ENCODE data around the gene PSORS1C1. TPM values are rescaled to one million over a fixed set of nuclear protein-coding genes. Genes with fewer than 3 reads are reported as not detected.

Gene PSORS1C1
- polyA plus RNA-seq, 1 donor from 2014 or later = not detected

DNA sequence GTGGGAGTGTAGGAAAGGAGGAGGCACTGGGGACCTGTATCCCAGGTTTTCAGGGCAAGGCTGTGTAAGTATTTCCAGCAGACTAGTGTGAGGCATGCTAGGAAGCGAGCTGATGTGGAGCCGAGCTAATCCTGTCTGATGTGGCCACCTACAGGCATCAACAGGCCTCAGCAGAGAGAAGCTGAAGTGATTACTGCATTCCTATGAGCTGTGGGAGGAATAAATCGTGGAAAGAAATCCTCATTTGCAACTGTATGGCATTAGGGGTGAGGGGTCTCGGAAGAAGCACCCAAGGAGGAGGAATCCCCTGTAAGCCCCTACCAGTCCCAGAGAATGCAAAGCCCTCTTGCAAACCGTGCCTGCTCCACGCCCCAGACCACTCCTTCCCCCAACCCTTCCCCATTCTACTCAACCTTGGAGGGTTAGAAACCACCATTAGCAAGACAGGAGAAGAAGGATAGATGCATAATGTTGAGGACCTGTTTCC, 43.8 kb upstream of the PSORS1C1 start:
- H3K4me3 ChIP-seq (ENCODE audit: low read length) = no peak overlapping the region
- H3K79me2 ChIP-seq (replicated peaks; ENCODE audit: insufficient read depth, low read length) = no peaks in the 10 kb centered on the region
- H3K9me2 ChIP-seq (ENCODE audit: insufficient read depth, low read length) = no peaks in the 10 kb centered on the region
- H3K9me3 ChIP-seq (ENCODE audit: low read length) = no peaks in the 10 kb centered on the region
- H3K27me3 ChIP-seq (ENCODE audit: insufficient read depth, low read depth, low read length) = no peaks in the 10 kb centered on the region
- H4K20me1 ChIP-seq (ENCODE audit: insufficient read depth) = no peaks in the 10 kb centered on the region
- H3F3A ChIP-seq (ENCODE audit: insufficient read depth, low read length, poor library complexity, severe bottlenecking) = no peaks in the 10 kb centered on the region
- TF ChIP-seq, protein P1, sequence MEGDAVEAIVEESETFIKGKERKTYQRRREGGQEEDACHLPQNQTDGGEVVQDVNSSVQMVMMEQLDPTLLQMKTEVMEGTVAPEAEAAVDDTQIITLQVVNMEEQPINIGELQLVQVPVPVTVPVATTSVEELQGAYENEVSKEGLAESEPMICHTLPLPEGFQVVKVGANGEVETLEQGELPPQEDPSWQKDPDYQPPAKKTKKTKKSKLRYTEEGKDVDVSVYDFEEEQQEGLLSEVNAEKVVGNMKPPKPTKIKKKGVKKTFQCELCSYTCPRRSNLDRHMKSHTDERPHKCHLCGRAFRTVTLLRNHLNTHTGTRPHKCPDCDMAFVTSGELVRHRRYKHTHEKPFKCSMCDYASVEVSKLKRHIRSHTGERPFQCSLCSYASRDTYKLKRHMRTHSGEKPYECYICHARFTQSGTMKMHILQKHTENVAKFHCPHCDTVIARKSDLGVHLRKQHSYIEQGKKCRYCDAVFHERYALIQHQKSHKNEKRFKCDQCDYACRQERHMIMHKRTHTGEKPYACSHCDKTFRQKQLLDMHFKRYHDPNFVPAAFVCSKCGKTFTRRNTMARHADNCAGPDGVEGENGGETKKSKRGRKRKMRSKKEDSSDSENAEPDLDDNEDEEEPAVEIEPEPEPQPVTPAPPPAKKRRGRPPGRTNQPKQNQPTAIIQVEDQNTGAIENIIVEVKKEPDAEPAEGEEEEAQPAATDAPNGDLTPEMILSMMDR (IDR thresholded peaks at IDR 0.05; ENCODE audit: poor library complexity, severe bottlenecking) = peak; percentile 91
- no peak for TF ChIP-seq EZH2 (IDR thresholded peaks at IDR 0.05; ENCODE audit: borderline replicate concordance, insufficient read depth, low read length, poor library complexity, severe bottlenecking)
- TF ChIP-seq EP300 (conservative IDR thresholded peaks at IDR 0.05; ENCODE audit: poor library complexity, severe bottlenecking) = no peak
- TF ChIP-seq POLR2AphosphoS5 (IDR thresholded peaks at IDR 0.05) = no peak
- TF ChIP-seq MXI1 (conservative IDR thresholded peaks at IDR 0.05; ENCODE audit: poor library complexity, severe bottlenecking) = peak; percentile 55
- TF ChIP-seq, protein P2, sequence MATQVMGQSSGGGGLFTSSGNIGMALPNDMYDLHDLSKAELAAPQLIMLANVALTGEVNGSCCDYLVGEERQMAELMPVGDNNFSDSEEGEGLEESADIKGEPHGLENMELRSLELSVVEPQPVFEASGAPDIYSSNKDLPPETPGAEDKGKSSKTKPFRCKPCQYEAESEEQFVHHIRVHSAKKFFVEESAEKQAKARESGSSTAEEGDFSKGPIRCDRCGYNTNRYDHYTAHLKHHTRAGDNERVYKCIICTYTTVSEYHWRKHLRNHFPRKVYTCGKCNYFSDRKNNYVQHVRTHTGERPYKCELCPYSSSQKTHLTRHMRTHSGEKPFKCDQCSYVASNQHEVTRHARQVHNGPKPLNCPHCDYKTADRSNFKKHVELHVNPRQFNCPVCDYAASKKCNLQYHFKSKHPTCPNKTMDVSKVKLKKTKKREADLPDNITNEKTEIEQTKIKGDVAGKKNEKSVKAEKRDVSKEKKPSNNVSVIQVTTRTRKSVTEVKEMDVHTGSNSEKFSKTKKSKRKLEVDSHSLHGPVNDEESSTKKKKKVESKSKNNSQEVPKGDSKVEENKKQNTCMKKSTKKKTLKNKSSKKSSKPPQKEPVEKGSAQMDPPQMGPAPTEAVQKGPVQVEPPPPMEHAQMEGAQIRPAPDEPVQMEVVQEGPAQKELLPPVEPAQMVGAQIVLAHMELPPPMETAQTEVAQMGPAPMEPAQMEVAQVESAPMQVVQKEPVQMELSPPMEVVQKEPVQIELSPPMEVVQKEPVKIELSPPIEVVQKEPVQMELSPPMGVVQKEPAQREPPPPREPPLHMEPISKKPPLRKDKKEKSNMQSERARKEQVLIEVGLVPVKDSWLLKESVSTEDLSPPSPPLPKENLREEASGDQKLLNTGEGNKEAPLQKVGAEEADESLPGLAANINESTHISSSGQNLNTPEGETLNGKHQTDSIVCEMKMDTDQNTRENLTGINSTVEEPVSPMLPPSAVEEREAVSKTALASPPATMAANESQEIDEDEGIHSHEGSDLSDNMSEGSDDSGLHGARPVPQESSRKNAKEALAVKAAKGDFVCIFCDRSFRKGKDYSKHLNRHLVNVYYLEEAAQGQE (IDR thresholded peaks at IDR 0.05; ENCODE audit: borderline replicate concordance) = no peak
- no peak for TF ChIP-seq TAF1 (IDR thresholded peaks at IDR 0.05; ENCODE audit: low read depth)
- peak; percentile 84 for TF ChIP-seq SMC3 (conservative IDR thresholded peaks at IDR 0.05; ENCODE audit: poor library complexity)
- peak; percentile 92 for TF ChIP-seq RAD21 (conservative IDR thresholded peaks at IDR 0.05)
- no peaks in the 10 kb centered on the region for H3K36me3 ChIP-seq (ENCODE audit: insufficient read depth, low read length)
- H3K27ac ChIP-seq (ENCODE audit: low read length) = no peak overlapping the region
- no peak overlapping the region for H3K4me2 ChIP-seq (ENCODE audit: low read length)
- H2AFZ ChIP-seq (ENCODE audit: low read depth, low read length) = no peak overlapping the region
- peak overlapping the region; percentile 12 for H3K9ac ChIP-seq (ENCODE audit: low read length)

DNA sequence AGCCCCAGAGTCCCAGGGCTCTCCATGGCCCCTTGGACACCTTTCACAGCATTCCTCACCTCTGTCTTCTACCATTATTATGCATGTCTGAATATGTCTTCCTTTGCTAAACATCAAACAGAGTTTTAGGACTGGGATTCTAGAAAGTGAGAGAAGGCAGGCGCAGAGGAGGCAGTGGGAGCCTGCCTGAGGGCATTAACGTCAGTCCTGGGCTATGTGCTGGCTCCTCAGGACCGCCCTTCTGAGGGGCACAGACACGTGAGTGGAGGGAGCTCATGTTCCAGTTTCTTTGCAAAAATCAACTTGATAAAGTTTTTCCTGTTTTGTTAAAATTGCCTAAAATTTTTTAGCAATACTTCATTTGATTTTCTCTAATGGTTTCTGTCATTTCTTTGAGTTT, 40.2 kb upstream of the PSORS1C1 start:
- H3K27ac ChIP-seq (ENCODE audit: low read length) = no peak overlapping the region
- TF ChIP-seq, protein P1 (IDR thresholded peaks at IDR 0.05; ENCODE audit: poor library complexity, severe bottlenecking) = no peak
- TF ChIP-seq MXI1 (conservative IDR thresholded peaks at IDR 0.05; ENCODE audit: poor library complexity, severe bottlenecking) (no peak), RAD21 (conservative IDR thresholded peaks at IDR 0.05) (no peak), POLR2AphosphoS5 (IDR thresholded peaks at IDR 0.05) (no peak), SMC3 (conservative IDR thresholded peaks at IDR 0.05; ENCODE audit: poor library complexity) (no peak), TAF1 (IDR thresholded peaks at IDR 0.05; ENCODE audit: low read depth) (no peak), EP300 (conservative IDR thresholded peaks at IDR 0.05; ENCODE audit: poor library complexity, severe bottlenecking) (no peak), EZH2 (IDR thresholded peaks at IDR 0.05; ENCODE audit: borderline replicate concordance, insufficient read depth, low read length, poor library complexity, severe bottlenecking) (no peak)
- TF ChIP-seq, protein P2 (IDR thresholded peaks at IDR 0.05; ENCODE audit: borderline replicate concordance) = no peak
- H4K20me1 ChIP-seq (ENCODE audit: insufficient read depth) = no peaks in the 10 kb centered on the region
- no peaks in the 10 kb centered on the region for H3K27me3 ChIP-seq (ENCODE audit: insufficient read depth, low read depth, low read length)
- H3K9me3 ChIP-seq (ENCODE audit: low read length) = no peaks in the 10 kb centered on the region
- H3K4me3 ChIP-seq (ENCODE audit: low read length) = no peak overlapping the region
- no peaks in the 10 kb centered on the region for H3K36me3 ChIP-seq (ENCODE audit: insufficient read depth, low read length)
- no peak overlapping the region for H2AFZ ChIP-seq (ENCODE audit: low read depth, low read length)
- no peaks in the 10 kb centered on the region for H3K9me2 ChIP-seq (ENCODE audit: insufficient read depth, low read length)
- H3K9ac ChIP-seq (ENCODE audit: low read length) = no peak overlapping the region
- H3F3A ChIP-seq (ENCODE audit: insufficient read depth, low read length, poor library complexity, severe bottlenecking) = no peaks in the 10 kb centered on the region
- no peak overlapping the region for H3K4me2 ChIP-seq (ENCODE audit: low read length)
- no peaks in the 10 kb centered on the region for H3K79me2 ChIP-seq (replicated peaks; ENCODE audit: insufficient read depth, low read length)
